ENCODE measurements around the gene SLC47A2.

- no peak for TF ChIP-seq CTCF (IDR thresholded peaks at IDR 0.05)
- TF ChIP-seq EP300 (IDR thresholded peaks at IDR 0.05) = no peak
- TF ChIP-seq POLR2AphosphoS5 (IDR thresholded peaks at IDR 0.05) = no peak
- no peak for TF ChIP-seq POLR2A (IDR thresholded peaks at IDR 0.05)
Observed at GRCh38 chr17:19677736-19678379, 38.5 kb downstream of the SLC47A2 start.

Measured in stomach (tissue), 4 donors.